Lower leg skin (tissue), 3 donors: ENCODE measurements around the gene PBOV1.

Experiments
- CTCF ChIP-seq, 3 donors: fragments of 450-650 bp; IDR thresholded peaks; one replicate each; pipeline ENCODE4 v1.5.1; 2016; ENCODE audit warnings: antibody characterized with exemption in 3 of 3, mild to moderate bottlenecking in 3 of 3, moderate library complexity in 2 of 3
- POLR2A ChIP-seq, 2 donors: fragments of 450-650 bp; IDR thresholded peaks; one replicate each; pipeline ENCODE4 v1.6.1; 2016 to 2017; ENCODE audit warnings: antibody characterized with exemption in 2 of 2, mild to moderate bottlenecking in 1 of 2, moderate library complexity in 1 of 2

GRCh38 chr6:138196122-138196738 lies 22.1 kb downstream of the PBOV1 start:
- no peak for TF ChIP-seq CTCF (IDR thresholded peaks at IDR 0.05)
- no peak for TF ChIP-seq POLR2A (IDR thresholded peaks at IDR 0.05)
